Liver (tissue), 3 donors: ENCODE results near the gene SLC25A26.
A peak's percentile ranks its signal among the peaks of the same experiment; 100 is the strongest.

Source experiments
- GABPA ChIP-seq, 2 donors: IDR thresholded peaks in 1 of 2; conservative IDR thresholded peaks in 1 of 2; 2 replicates each; pipeline ENCODE4 v1.6.1; 2016; ENCODE audit warnings: antibody characterized with exemption in 2 of 2, mild to moderate bottlenecking in 1 of 2, moderate library complexity in 1 of 2
- HNF4A ChIP-seq, 2 donors: conservative IDR thresholded peaks; 2 replicates each; pipeline ENCODE4 v1.6.1; 2016; ENCODE audit warnings: antibody characterized with exemption in 2 of 2, mild to moderate bottlenecking in 2 of 2
- JUND ChIP-seq, 2 donors: IDR thresholded peaks; 2 replicates each; pipeline ENCODE4 v1.6.1; 2016; ENCODE audit warnings: antibody characterized with exemption in 2 of 2
- NR2F2 ChIP-seq: IDR thresholded peaks from 2 replicates; pipeline ENCODE4 v1.6.1; 2016; ENCODE audit warnings: antibody characterized with exemption
- RAD21 ChIP-seq, 2 donors: IDR thresholded peaks; 2 replicates each; pipeline ENCODE4 v1.6.1; 2016; ENCODE audit warnings: antibody characterized with exemption in 2 of 2, mild to moderate bottlenecking in 2 of 2
- RXRA ChIP-seq, 2 donors: IDR thresholded peaks; 2 replicates each; pipeline ENCODE4 v1.6.1; 2017 to 2018; ENCODE audit warnings: antibody characterized with exemption in 2 of 2, mild to moderate bottlenecking in 1 of 2
- SP1 ChIP-seq: IDR thresholded peaks from 2 replicates; pipeline ENCODE4 v1.6.1; 2018; ENCODE audit warnings: antibody characterized with exemption, mild to moderate bottlenecking
- YY1 ChIP-seq: IDR thresholded peaks from 2 replicates; pipeline ENCODE4 v1.6.1; 2016; ENCODE audit warnings: antibody characterized with exemption, mild to moderate bottlenecking
- TF ChIP-seq, protein P1 (sequence below): fragments of 150-350 bp; IDR thresholded peaks from 2 replicates; pipeline ENCODE4 v1.5.1; 2017; ENCODE audit warnings: improper control_type of control experiment, low read depth, low read length; ENCODE audit not compliant: missing input control
- TF ChIP-seq, protein P2 (sequence below): IDR thresholded peaks from 2 replicates; pipeline ENCODE4 v1.6.1; 2016; ENCODE audit warnings: antibody characterized with exemption, mild to moderate bottlenecking
- TF ChIP-seq, protein P3 (sequence below): IDR thresholded peaks from 2 replicates; pipeline ENCODE4 v1.6.1; 2016; ENCODE audit warnings: antibody characterized with exemption
- donor health status: healthy.
- donor health status: healthy.

DNA sequence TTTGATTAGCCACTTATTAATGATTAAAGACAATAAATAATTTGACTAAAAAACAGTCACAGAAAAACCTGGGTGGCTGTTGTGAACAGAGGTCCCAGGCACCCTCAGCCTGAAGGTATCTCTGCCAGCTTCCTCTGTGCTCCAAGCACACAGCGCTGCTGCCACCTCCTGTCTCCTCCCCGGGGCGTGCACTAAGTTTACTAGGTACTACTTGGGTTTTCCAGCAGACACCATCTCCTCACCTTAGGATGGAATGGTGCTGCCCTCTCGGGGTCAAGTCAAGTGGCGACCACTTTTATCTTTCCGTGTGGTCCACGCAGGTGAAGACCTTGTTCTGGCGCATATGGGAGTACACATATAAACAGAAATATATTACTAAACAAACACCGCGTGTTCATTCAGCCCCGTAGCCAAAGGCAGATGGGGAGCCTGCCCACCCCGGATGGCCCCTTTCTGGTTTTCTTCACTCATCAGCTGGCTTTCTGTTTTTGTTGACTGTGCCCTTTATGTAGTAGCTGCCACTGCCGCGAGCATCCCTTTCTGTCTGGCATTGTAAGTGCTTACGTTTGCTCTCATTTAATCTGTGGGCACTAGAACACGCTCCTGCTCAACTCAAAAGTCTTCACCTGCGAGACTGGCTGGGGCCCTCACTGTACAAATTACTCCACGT lies 152.0 kb downstream of the SLC25A26 start:
- TF ChIP-seq, protein P1, sequence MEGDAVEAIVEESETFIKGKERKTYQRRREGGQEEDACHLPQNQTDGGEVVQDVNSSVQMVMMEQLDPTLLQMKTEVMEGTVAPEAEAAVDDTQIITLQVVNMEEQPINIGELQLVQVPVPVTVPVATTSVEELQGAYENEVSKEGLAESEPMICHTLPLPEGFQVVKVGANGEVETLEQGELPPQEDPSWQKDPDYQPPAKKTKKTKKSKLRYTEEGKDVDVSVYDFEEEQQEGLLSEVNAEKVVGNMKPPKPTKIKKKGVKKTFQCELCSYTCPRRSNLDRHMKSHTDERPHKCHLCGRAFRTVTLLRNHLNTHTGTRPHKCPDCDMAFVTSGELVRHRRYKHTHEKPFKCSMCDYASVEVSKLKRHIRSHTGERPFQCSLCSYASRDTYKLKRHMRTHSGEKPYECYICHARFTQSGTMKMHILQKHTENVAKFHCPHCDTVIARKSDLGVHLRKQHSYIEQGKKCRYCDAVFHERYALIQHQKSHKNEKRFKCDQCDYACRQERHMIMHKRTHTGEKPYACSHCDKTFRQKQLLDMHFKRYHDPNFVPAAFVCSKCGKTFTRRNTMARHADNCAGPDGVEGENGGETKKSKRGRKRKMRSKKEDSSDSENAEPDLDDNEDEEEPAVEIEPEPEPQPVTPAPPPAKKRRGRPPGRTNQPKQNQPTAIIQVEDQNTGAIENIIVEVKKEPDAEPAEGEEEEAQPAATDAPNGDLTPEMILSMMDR, result no peak
- TF ChIP-seq HNF4A (conservative IDR thresholded peaks at IDR 0.05) (no peak), GABPA (IDR thresholded peaks at IDR 0.05 in 1 of 2, conservative IDR thresholded peaks at IDR 0.05 in 1 of 2) (no peak), YY1 (no peak), RAD21 (IDR thresholded peaks at IDR 0.05) (peak; percentile 65 to 70), JUND (IDR thresholded peaks at IDR 0.05) (no peak), NR2F2 (no peak), SP1 (no peak), RXRA (IDR thresholded peaks at IDR 0.05) (no peak)
- TF ChIP-seq, protein P2, sequence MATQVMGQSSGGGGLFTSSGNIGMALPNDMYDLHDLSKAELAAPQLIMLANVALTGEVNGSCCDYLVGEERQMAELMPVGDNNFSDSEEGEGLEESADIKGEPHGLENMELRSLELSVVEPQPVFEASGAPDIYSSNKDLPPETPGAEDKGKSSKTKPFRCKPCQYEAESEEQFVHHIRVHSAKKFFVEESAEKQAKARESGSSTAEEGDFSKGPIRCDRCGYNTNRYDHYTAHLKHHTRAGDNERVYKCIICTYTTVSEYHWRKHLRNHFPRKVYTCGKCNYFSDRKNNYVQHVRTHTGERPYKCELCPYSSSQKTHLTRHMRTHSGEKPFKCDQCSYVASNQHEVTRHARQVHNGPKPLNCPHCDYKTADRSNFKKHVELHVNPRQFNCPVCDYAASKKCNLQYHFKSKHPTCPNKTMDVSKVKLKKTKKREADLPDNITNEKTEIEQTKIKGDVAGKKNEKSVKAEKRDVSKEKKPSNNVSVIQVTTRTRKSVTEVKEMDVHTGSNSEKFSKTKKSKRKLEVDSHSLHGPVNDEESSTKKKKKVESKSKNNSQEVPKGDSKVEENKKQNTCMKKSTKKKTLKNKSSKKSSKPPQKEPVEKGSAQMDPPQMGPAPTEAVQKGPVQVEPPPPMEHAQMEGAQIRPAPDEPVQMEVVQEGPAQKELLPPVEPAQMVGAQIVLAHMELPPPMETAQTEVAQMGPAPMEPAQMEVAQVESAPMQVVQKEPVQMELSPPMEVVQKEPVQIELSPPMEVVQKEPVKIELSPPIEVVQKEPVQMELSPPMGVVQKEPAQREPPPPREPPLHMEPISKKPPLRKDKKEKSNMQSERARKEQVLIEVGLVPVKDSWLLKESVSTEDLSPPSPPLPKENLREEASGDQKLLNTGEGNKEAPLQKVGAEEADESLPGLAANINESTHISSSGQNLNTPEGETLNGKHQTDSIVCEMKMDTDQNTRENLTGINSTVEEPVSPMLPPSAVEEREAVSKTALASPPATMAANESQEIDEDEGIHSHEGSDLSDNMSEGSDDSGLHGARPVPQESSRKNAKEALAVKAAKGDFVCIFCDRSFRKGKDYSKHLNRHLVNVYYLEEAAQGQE, result no peak
- TF ChIP-seq, protein P3, sequence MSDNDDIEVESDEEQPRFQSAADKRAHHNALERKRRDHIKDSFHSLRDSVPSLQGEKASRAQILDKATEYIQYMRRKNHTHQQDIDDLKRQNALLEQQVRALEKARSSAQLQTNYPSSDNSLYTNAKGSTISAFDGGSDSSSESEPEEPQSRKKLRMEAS, result no peak
